GM12878 (cell line): ENCODE data around the gene MAPKAPK2. TPM values are rescaled to one million over a fixed set of nuclear protein-coding genes. Genes with fewer than 3 reads are reported as not detected.

ENCODE experiments used
- BACH1 ChIP-seq: fragments of 450-650 bp; IDR thresholded peaks from 2 replicates; pipeline ENCODE4 v1.6.1; 2017; ENCODE audit warnings: mild to moderate bottlenecking, borderline replicate concordance
- CBFB ChIP-seq: IDR thresholded peaks from 2 replicates; pipeline ENCODE4 v1.6.1; 2016; ENCODE audit warnings: antibody characterized with exemption, low read depth
- CREB1 ChIP-seq: IDR thresholded peaks from 2 replicates; pipeline ENCODE4 v1.6.1; 2012; ENCODE audit warnings: low read depth, mild to moderate bottlenecking, inconsistent platforms
- ELK1 ChIP-seq: IDR thresholded peaks from 2 replicates; pipeline ENCODE4 v1.6.1; 2012; ENCODE audit warnings: low read depth, low read length, improper control_type of control experiment
- KDM1A ChIP-seq: fragments of 200-600 bp; sonication (generic); IDR thresholded peaks from 2 replicates; pipeline ENCODE4 v1.6.1; 2016; ENCODE audit warnings: borderline replicate concordance
- MEF2B ChIP-seq: fragments of 450-650 bp; IDR thresholded peaks from 2 replicates; pipeline ENCODE4 v1.6.1; 2018; ENCODE audit warnings: mild to moderate bottlenecking, moderate library complexity; ENCODE audit not compliant: partially characterized antibody, poor library complexity, severe bottlenecking
- MYB ChIP-seq: fragments of 150-350 bp; IDR thresholded peaks from 2 replicates; pipeline ENCODE4 v1.6.1; 2014; ENCODE audit warnings: mild to moderate bottlenecking, low read depth, low read length, borderline replicate concordance
- PAX5 ChIP-seq: IDR thresholded peaks from 2 replicates; pipeline ENCODE4 v1.6.1; 2011; ENCODE audit warnings: low read depth, low read length, borderline replicate concordance
- RAD51 ChIP-seq: fragments of 450-650 bp; IDR thresholded peaks from 2 replicates; pipeline ENCODE4 v1.6.1; 2016; ENCODE audit warnings: moderate library complexity, mild to moderate bottlenecking, inconsistent platforms
- SMC3 ChIP-seq: IDR thresholded peaks from 2 replicates; pipeline ENCODE4 v1.6.1; 2011; ENCODE audit warnings: low read length, improper control_type of control experiment, borderline replicate concordance
- SP1 ChIP-seq: IDR thresholded peaks from one replicate; pipeline ENCODE4 v1.6.1; 2011; ENCODE audit warnings: low read depth, low read length
- SREBF2 ChIP-seq: IDR thresholded peaks from 2 replicates; pipeline ENCODE4 v1.6.1; 2012; ENCODE audit warnings: mild to moderate bottlenecking, low read length
- SRF ChIP-seq, 2 experiments: IDR thresholded peaks; 2 replicates each; pipeline ENCODE4 v1.6.1; 2011; ENCODE audit warnings: low read depth in 2 of 2, low read length in 2 of 2, mild to moderate bottlenecking in 1 of 2, moderate library complexity in 1 of 2
- STAT1 ChIP-seq: fragments of 450-650 bp; conservative IDR thresholded peaks from 2 replicates; pipeline ENCODE4 v1.6.1; 2014; ENCODE audit warnings: antibody characterized with exemption, mild to moderate bottlenecking
- TAF1 ChIP-seq: IDR thresholded peaks from 2 replicates; pipeline ENCODE4 v1.6.1; 2011; ENCODE audit warnings: mild to moderate bottlenecking, low read depth, low read length, borderline replicate concordance
- ZNF207 ChIP-seq: fragments of 450-650 bp; IDR thresholded peaks from 2 replicates; pipeline ENCODE4 v1.6.1; 2014; ENCODE audit warnings: antibody characterized with exemption, mild to moderate bottlenecking, borderline replicate concordance
- polyA plus RNA-seq, 11 experiments: library from polyadenylated mRNA; depleted of rRNA in 4 of 11; unstranded in 6 of 11; stranded (reverse) in 5 of 11; fragments of >200 nt; fragmentation: Nextera tagmentation in 4 of 11; fragmentation: Illumina TruSeq in 1 of 11; extraction: Ambion mirVana in 4 of 11; extraction: Trizol in 1 of 11; gene quantifications; 1 replicate in 1 of 11; 2 replicates in 10 of 11; pipeline versions ENCODE4 v1.2.1 to v1.2.3, GENCODE V29; 2011 to 2016; ENCODE audit warnings: inconsistent platforms in 2 of 11, missing spikeins in 2 of 11, low read depth in 1 of 11
- total RNA-seq, 4 experiments: library from RNA; depleted of rRNA in 3 of 4; stranded (reverse); fragments of >200 nt in 3 of 4; fragmentation: Illumina TruSeq in 1 of 4; extraction: Trizol in 1 of 4; gene quantifications; 2 replicates each; pipeline versions ENCODE4 v1.2.1 to v1.2.3, GENCODE V29; 2013 to 2021
- TF ChIP-seq, protein P1 (sequence below): fragments of 450-650 bp; IDR thresholded peaks from 2 replicates; pipeline ENCODE4 v1.6.1; 2017; ENCODE audit warnings: mild to moderate bottlenecking
- TF ChIP-seq, protein P2 (sequence below): fragments of 450-650 bp; IDR thresholded peaks from 2 replicates; pipeline ENCODE4 v1.6.1; 2016; ENCODE audit warnings: mild to moderate bottlenecking, moderate library complexity, borderline replicate concordance

Gene MAPKAPK2
- total and polyA plus RNA-seq, 10 of the 15 experiments (the other 5 are each of a cell fraction or from before 2014, with no cell fraction given): 0.72 to 92.2 (median 49.3) TPM

DNA sequence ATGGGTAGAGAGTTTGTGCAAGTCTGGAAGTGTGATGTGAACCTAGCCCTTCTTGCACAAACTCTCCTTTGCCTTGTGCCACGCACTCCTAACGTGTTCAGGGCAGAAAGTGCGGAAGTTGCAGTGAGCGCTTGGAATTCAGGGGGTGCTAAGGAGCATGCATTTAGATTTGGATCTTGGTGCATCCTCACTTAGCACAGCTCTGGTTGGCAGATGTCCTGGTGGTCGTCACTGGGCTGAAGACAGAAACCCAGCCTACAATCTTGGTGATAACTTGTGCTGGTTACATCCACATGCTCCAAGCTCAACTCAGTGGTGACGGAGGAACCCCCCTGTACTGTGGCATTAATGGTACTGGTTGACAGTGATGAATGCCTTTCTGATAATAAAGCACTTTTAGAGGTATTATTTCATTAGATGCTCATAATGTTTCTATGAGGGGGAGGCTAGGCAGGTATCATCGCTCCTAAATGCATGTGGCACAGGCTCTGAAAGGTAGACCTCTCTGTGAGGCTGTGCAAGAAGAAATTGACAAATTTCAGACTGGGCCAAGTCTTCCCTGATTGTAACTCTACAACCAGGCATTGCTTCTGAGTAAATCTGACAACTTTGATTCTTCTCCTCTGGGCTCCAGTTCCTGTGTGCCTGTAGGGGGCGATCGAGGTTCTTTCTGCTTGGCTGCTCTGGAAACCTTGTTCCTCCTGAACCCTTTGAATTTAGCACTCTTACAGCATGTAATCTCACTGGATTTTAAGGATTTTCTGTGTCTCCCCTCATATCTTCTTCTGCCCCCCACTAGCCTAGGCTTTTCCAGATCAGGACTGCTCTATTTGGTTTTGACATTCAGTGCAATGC is 40.6 kb downstream of the MAPKAPK2 start (continued):
- TF ChIP-seq BACH1: no peak
- no peak for TF ChIP-seq ELK1
- no peak for TF ChIP-seq CBFB
- TF ChIP-seq TAF1: no peak
- TF ChIP-seq MYB: no peak
- TF ChIP-seq CREB1: no peak
- no peak for TF ChIP-seq ZNF207
- TF ChIP-seq STAT1: no peak
- TF ChIP-seq, protein P1, sequence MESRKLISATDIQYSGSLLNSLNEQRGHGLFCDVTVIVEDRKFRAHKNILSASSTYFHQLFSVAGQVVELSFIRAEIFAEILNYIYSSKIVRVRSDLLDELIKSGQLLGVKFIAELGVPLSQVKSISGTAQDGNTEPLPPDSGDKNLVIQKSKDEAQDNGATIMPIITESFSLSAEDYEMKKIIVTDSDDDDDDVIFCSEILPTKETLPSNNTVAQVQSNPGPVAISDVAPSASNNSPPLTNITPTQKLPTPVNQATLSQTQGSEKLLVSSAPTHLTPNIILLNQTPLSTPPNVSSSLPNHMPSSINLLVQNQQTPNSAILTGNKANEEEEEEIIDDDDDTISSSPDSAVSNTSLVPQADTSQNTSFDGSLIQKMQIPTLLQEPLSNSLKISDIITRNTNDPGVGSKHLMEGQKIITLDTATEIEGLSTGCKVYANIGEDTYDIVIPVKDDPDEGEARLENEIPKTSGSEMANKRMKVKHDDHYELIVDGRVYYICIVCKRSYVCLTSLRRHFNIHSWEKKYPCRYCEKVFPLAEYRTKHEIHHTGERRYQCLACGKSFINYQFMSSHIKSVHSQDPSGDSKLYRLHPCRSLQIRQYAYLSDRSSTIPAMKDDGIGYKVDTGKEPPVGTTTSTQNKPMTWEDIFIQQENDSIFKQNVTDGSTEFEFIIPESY: no peak
- no peak for TF ChIP-seq SP1
- TF ChIP-seq KDM1A: no peak
- TF ChIP-seq, protein P2, sequence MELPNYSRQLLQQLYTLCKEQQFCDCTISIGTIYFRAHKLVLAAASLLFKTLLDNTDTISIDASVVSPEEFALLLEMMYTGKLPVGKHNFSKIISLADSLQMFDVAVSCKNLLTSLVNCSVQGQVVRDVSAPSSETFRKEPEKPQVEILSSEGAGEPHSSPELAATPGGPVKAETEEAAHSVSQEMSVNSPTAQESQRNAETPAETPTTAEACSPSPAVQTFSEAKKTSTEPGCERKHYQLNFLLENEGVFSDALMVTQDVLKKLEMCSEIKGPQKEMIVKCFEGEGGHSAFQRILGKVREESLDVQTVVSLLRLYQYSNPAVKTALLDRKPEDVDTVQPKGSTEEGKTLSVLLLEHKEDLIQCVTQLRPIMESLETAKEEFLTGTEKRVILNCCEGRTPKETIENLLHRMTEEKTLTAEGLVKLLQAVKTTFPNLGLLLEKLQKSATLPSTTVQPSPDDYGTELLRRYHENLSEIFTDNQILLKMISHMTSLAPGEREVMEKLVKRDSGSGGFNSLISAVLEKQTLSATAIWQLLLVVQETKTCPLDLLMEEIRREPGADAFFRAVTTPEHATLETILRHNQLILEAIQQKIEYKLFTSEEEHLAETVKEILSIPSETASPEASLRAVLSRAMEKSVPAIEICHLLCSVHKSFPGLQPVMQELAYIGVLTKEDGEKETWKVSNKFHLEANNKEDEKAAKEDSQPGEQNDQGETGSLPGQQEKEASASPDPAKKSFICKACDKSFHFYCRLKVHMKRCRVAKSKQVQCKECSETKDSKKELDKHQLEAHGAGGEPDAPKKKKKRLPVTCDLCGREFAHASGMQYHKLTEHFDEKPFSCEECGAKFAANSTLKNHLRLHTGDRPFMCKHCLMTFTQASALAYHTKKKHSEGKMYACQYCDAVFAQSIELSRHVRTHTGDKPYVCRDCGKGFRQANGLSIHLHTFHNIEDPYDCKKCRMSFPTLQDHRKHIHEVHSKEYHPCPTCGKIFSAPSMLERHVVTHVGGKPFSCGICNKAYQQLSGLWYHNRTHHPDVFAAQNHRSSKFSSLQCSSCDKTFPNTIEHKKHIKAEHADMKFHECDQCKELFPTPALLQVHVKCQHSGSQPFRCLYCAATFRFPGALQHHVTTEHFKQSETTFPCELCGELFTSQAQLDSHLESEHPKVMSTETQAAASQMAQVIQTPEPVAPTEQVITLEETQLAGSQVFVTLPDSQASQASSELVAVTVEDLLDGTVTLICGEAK: no peak
- TF ChIP-seq PAX5: peak; percentile 98
- TF ChIP-seq MEF2B: no peak
- no peak for TF ChIP-seq RAD51
- no peak for TF ChIP-seq SREBF2
- peak; percentile 39 for TF ChIP-seq SMC3
- TF ChIP-seq SRF (IDR thresholded peaks at IDR 0.05; ENCODE audit: low read depth in 2 of 2, low read length in 2 of 2): no peak
